ENCODE data around the gene MUCL3. TPM values are rescaled to one million over a fixed set of nuclear protein-coding genes. Genes with fewer than 3 reads are reported as not detected.

The MUCL3 gene
- total RNA-seq, 2 experiments from 2014 or later = not detected

GRCh38 chr6:30948811-30949210 lies 8.0 kb downstream of the MUCL3 start:
- H3K4me1 Mint-ChIP-seq (ENCODE audit: low read depth) = peaks cover 10% of the 10 kb centered on the region
- DNase-seq (no peak), ATAC-seq (no peak)
- H3K9me3 Mint-ChIP-seq = no peaks in the 10 kb centered on the region
- intact Hi-C loops (cut with micrococcal nuclease) = no loop called here
- no peak overlapping the region for H3K4me3 Mint-ChIP-seq
- ChIA-PET POLR2A (interaction anchor here (0.7 kb wide), 1 partner anchor 65 kb away, joined by 3 read pairs; no protein-coding TSS in a partner anchor), CTCF (interaction anchor here (0.8 kb wide), 1 partner anchor 131 kb away, joined by 3 read pairs; no protein-coding TSS in a partner anchor)
- H3K36me3 Mint-ChIP-seq (ENCODE audit: low read depth) = peaks cover 3% of the 10 kb centered on the region
- peaks cover 43% of the 10 kb centered on the region for H3K27me3 Mint-ChIP-seq
- TF ChIP-seq CTCF (IDR thresholded peaks at IDR 0.05) = no peak
- no peak overlapping the region for H3K27ac Mint-ChIP-seq

GRCh38 chr6:30951907-30952469 lies 11.2 kb downstream of the MUCL3 start:
- no peak for TF ChIP-seq CTCF (IDR thresholded peaks at IDR 0.05)
- intact Hi-C loops (cut with micrococcal nuclease) = no loop called here
- H3K4me3 Mint-ChIP-seq = peak overlapping the region; percentile 41
- POLR2A ChIA-PET = no interaction called here
- DNase-seq (no peak), ATAC-seq (no peak)
- H3K9me3 Mint-ChIP-seq = no peaks in the 10 kb centered on the region
- H3K27me3 Mint-ChIP-seq = peaks cover 35% of the 10 kb centered on the region
- no peak overlapping the region for H3K27ac Mint-ChIP-seq
- peaks cover 22% of the 10 kb centered on the region for H3K4me1 Mint-ChIP-seq (ENCODE audit: low read depth)
- H3K36me3 Mint-ChIP-seq (ENCODE audit: low read depth) = peaks cover 3% of the 10 kb centered on the region
- CTCF ChIA-PET = interaction anchor here (1.5 kb wide), 1 partner anchor 135 kb away, joined by 4 read pairs; no protein-coding TSS in a partner anchor

GRCh38 chr6:30954631-30955366 lies 14.0 kb downstream of the MUCL3 start:
- intact Hi-C loops (cut with micrococcal nuclease) = no loop called here
- no peak for TF ChIP-seq CTCF (IDR thresholded peaks at IDR 0.05)
- Mint-ChIP-seq H3K4me3 (peak overlapping the region; percentile 76), H3K27ac (peak overlapping the region; percentile 58), H3K27me3 (peaks cover 31% of the 10 kb centered on the region), H3K36me3 (ENCODE audit: low read depth) (no peaks in the 10 kb centered on the region), H3K4me1 (ENCODE audit: low read depth) (peaks cover 22% of the 10 kb centered on the region), H3K9me3 (no peaks in the 10 kb centered on the region)
- CTCF ChIA-PET = interaction anchor here (0.9 to 2.1 kb wide), 8 partner anchors 25 to 132 kb away, joined by 3 to 14 read pairs (median 4); partner anchors contain the start of gene VARS2
- DNase-seq (no peak), ATAC-seq (no peak)
- POLR2A ChIA-PET = interaction anchor here (1.2 to 1.9 kb wide), 7 partner anchors 9 to 125 kb away, joined by 3 to 14 read pairs (median 5); partner anchors contain the start of genes GTF2H4 and VARS2

GRCh38 chr6:30955367-30956042 lies 14.7 kb downstream of the MUCL3 start:
- Mint-ChIP-seq H3K27me3 (peaks cover 33% of the 10 kb centered on the region), H3K4me3 (peak overlapping the region; percentile 76), H3K36me3 (ENCODE audit: low read depth) (no peaks in the 10 kb centered on the region), H3K27ac (peak overlapping the region; percentile 58), H3K4me1 (ENCODE audit: low read depth) (peaks cover 22% of the 10 kb centered on the region), H3K9me3 (no peaks in the 10 kb centered on the region)
- ChIA-PET CTCF (interaction anchor here (0.7 to 2.1 kb wide), 9 partner anchors 24 to 132 kb away, joined by 3 to 14 read pairs (median 3); partner anchors contain the start of gene VARS2), POLR2A (interaction anchor here (0.5 to 1.9 kb wide), 13 partner anchors 10 to 1912 kb away, joined by 3 to 14 read pairs (median 4); partner anchors contain the start of genes GTF2H4 and VARS2)
- TF ChIP-seq CTCF (IDR thresholded peaks at IDR 0.05) = no peak
- DNase-seq = peak; percentile 88
- peak; percentile 90 for ATAC-seq
- intact Hi-C loops (cut with micrococcal nuclease) = no loop called here

Data from activated CD8-positive, alpha-beta T cell treated with anti-CD3 and anti-CD28 coated beads for 36 hours (primary cell).